Mesothelial cell of epicardium (in vitro differentiated cells): ENCODE data around the gene CD52. TPM values are rescaled to one million over a fixed set of nuclear protein-coding genes. Genes with fewer than 3 reads are reported as not detected.

Source experiments
- DNase-seq, 2 experiments: peaks; one replicate each; pipeline ENCODE4 v3.0.0; 2021; ENCODE audit warnings: low spot score in 2 of 2; ENCODE audit not compliant: unreplicated experiment in 2 of 2
- H3K27ac Mint-ChIP-seq: 2 replicates; pipeline ENCODE4 v1.8.0; 2021; ENCODE audit warnings: mixed read lengths
- H3K27me3 Mint-ChIP-seq: 2 replicates; pipeline ENCODE4 v1.8.0; 2021; ENCODE audit warnings: low read depth, mixed read lengths
- H3K36me3 Mint-ChIP-seq: 2 replicates; pipeline ENCODE4 v1.8.0; 2021; ENCODE audit warnings: mixed read lengths
- H3K4me1 Mint-ChIP-seq: 2 replicates; pipeline ENCODE4 v1.8.0; 2021; ENCODE audit warnings: mixed read lengths
- H3K4me3 Mint-ChIP-seq: 2 replicates; pipeline ENCODE4 v1.8.0; 2021; ENCODE audit warnings: mild to moderate bottlenecking, moderate library complexity, mixed read lengths
- H3K9me3 Mint-ChIP-seq: 2 replicates; pipeline ENCODE4 v1.8.0; 2021; ENCODE audit warnings: mixed read lengths
- total RNA-seq: library from RNA; stranded (reverse); gene quantifications from 3 replicates; pipeline ENCODE4 v1.2.1, GENCODE V29; 2021
- TF ChIP-seq, protein P1 (sequence below): fragments of 200-600 bp; sonication (generic); IDR thresholded peaks from one replicate; pipeline ENCODE4 v1.5.0; 2021; ENCODE audit warnings: antibody characterized with exemption; ENCODE audit not compliant: unreplicated experiment

Gene CD52
- total RNA-seq, 1 donor from 2014 or later: 1.6 TPM

DNA sequence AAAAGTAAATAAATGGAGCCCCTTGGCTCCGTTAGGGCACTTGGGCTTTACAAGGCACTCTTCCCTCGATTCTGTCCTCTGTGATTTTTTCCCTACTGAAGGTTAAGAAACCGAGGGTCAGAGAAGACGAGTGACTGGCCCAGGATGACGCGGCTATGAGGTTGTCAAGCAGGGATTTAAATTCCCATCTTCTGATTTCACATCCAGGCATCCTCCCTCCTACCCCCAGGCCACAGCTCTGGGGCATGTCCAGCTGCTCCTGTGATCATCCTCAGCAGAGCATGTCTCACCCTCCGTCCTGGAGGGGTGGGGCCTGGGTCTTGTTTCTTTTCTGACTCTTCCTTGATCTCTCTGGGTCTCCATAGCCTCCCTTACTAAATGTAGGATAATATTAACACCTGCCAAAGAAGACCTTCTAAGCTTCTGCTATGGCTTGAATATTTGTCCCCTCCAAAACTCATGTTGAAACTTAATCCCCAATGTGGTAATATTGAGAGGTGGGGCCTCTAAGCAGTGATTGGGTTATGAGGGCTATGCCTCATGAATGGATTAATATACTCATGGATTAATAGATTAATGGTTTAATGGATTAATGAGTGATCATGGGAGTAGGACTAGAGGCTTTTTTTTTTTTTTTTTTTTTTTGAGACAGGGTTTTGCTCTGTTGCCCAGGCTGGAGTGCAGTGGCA, 31.6 kb downstream of the CD52 start:
- no peak for DNase-seq
- no peak overlapping the region for H3K27ac Mint-ChIP-seq

DNA sequence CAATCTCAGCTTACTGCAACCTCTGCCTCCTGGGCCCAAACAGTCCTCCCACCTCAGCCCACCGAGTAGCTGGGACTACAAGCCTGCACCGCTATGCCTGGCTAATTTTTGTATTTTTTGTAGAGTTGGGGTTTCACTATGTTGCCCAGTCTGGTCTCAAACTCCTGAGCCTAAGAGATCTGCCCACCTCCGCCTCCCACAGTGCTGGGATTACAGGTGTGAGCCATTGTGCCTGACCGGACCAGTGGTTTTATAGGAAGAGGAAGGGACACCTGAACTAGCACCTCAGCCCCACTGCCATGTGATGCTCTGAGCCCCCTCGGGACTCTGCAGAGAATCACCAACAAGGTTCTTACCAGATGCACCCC, 32.1 kb downstream of the CD52 start:
- no peak overlapping the region for H3K27ac Mint-ChIP-seq
- H3K4me3 Mint-ChIP-seq: no peak overlapping the region
- no peaks in the 10 kb centered on the region for H3K36me3 Mint-ChIP-seq
- H3K9me3 Mint-ChIP-seq: no peaks in the 10 kb centered on the region
- TF ChIP-seq, protein P1, sequence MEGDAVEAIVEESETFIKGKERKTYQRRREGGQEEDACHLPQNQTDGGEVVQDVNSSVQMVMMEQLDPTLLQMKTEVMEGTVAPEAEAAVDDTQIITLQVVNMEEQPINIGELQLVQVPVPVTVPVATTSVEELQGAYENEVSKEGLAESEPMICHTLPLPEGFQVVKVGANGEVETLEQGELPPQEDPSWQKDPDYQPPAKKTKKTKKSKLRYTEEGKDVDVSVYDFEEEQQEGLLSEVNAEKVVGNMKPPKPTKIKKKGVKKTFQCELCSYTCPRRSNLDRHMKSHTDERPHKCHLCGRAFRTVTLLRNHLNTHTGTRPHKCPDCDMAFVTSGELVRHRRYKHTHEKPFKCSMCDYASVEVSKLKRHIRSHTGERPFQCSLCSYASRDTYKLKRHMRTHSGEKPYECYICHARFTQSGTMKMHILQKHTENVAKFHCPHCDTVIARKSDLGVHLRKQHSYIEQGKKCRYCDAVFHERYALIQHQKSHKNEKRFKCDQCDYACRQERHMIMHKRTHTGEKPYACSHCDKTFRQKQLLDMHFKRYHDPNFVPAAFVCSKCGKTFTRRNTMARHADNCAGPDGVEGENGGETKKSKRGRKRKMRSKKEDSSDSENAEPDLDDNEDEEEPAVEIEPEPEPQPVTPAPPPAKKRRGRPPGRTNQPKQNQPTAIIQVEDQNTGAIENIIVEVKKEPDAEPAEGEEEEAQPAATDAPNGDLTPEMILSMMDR: no peak
- peaks cover 27% of the 10 kb centered on the region for H3K4me1 Mint-ChIP-seq
- no peak for DNase-seq
- H3K27me3 Mint-ChIP-seq: no peaks in the 10 kb centered on the region

More for the DNA sequence above, 31.6 kb downstream of the CD52 start:
- Mint-ChIP-seq H3K4me1 (peaks cover 21% of the 10 kb centered on the region), H3K4me3 (no peak overlapping the region), H3K27me3 (no peaks in the 10 kb centered on the region), H3K36me3 (no peaks in the 10 kb centered on the region), H3K9me3 (no peaks in the 10 kb centered on the region)
- TF ChIP-seq, protein P1: no peak

DNA sequence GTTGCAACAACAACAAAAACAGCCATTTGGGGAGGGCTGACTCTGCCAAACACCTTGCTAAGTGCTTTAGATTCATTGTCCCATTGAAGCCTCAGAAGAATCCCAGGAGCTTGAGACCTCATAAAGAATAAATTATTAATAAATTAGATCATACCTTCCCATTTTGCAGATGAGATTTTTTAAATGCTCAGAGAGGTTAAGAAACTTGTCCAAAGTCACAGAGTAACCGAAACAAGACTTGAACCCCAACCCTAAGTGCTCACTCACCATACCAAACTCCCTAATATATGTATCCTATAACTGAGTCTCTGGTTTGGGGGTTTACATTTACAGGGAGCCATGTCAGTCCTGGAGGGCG, 32.6 kb downstream of the CD52 start:
- TF ChIP-seq, protein P1: no peak

DNA sequence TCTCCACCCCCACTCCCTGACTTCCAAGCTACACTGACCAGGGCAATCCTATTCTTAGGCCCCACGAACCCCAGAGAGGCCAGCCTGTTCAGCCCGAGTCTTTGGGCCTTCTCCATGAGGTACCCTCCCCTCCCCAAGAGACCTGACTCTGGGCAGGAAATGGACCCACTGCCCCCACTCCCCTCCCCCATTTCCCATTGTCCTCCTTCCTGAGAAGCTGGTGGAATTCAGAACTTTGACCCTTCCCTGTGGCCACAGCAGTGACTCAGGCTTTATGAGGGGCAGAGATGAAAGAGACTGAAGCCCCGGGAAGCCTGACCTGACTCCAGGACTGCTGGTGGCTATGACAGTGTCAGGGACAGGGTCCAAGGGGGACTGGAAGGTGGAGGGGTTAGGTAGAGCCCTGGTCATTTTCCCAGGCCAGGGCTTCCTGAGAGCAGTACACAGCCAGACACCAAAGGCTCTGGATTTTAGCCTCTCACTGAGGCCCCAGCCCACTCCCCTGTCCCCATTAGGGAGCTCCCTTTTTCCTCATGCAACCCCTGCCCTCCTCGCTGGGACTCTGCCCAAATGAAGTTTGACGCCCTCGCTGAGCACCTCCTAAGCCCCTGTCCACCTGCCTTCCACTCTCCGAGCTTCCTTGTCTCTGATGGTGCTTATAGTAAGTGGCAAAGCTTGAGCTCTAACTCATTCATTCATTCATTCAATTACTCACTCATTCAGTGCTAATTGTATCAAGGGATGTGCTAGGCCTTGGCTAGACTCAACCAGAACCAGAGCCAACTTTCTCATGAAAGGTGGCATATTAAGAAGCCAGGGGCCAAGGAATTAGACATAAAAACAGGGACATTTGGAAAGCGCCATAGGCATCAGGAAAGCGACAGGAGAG, 33.2 kb downstream of the CD52 start:
- Mint-ChIP-seq H3K4me3 (no peak overlapping the region), H3K27ac (peak overlapping the region; percentile 5), H3K36me3 (no peaks in the 10 kb centered on the region), H3K4me1 (peaks cover 33% of the 10 kb centered on the region), H3K27me3 (peaks cover 2% of the 10 kb centered on the region), H3K9me3 (no peaks in the 10 kb centered on the region)
- no peak for DNase-seq
- TF ChIP-seq, protein P1: no peak

More for the DNA sequence above, 32.6 kb downstream of the CD52 start:
- no peaks in the 10 kb centered on the region for H3K27me3 Mint-ChIP-seq
- H3K4me1 Mint-ChIP-seq: peaks cover 27% of the 10 kb centered on the region
- no peaks in the 10 kb centered on the region for H3K36me3 Mint-ChIP-seq
- H3K27ac Mint-ChIP-seq: no peak overlapping the region
- no peak for DNase-seq
- H3K9me3 Mint-ChIP-seq: no peaks in the 10 kb centered on the region
- H3K4me3 Mint-ChIP-seq: no peak overlapping the region

DNA sequence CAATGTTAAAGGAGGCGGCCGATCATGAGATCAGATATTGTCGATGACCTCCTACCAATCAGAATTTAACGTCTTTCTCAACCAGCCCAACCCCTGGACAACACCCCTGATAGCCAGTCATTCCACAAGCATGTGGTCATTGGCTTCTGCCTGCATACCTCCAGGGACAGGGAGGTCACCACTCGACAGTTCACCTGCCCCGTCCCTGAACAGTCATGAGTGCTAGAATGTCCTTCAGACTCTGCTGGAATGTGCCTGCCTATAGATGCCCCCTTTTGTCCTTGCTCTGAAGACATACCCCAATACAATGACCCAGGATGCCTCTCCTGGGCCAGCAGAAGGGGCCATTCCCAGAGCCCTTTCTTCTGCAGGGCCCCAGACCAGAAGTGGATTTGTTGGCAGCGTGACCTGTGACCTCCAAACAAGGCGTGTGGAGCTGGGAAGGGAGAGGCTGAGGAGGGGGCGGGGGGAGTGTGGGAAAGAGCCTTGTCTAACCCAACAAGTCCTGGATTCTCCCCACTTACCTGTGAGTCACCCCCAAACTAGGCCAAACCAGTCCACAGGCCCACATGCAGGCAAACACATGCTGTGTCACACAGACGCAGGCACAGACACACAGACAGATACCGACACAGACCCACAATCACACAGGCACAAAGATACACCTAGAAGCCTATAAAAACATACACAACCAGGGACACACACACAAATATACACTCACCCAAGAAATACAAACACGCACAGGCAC, 34.0 kb downstream of the CD52 start:
- Mint-ChIP-seq H3K9me3 (no peaks in the 10 kb centered on the region), H3K36me3 (no peaks in the 10 kb centered on the region), H3K27ac (peak overlapping the region; percentile 5), H3K4me3 (no peak overlapping the region), H3K27me3 (peaks cover 2% of the 10 kb centered on the region), H3K4me1 (peaks cover 34% of the 10 kb centered on the region)
- TF ChIP-seq, protein P1: no peak
- DNase-seq: no peak
